A673 (cell line): ENCODE data around the gene PLB1.

Experiments
- CTCF ChIP-seq: fragments of 300-800, 200-600 bp; sonication (generic); conservative IDR thresholded peaks from 2 replicates; pipeline ENCODE4 v1.5.1; 2017; ENCODE audit warnings: low read depth, mild to moderate bottlenecking, antibody characterized with exemption, low read length, moderate library complexity, mixed read lengths
- EZH2 ChIP-seq: fragments of 200-600 bp; sonication (generic); IDR thresholded peaks from 2 replicates; pipeline ENCODE4 v1.6.1; 2017; ENCODE audit warnings: borderline replicate concordance, low read depth, mild to moderate bottlenecking, mixed read lengths, antibody characterized with exemption, low read length; ENCODE audit not compliant: poor library complexity, severe bottlenecking

GRCh38 chr2:28659127-28659526 lies 163.3 kb downstream of the PLB1 start:
- no peak for TF ChIP-seq CTCF
- TF ChIP-seq EZH2: no peak
